GM12801 (cell line): ENCODE measurements around the gene SYNPO2.

Experiments used
- CTCF ChIP-seq: IDR thresholded peaks from one replicate; pipeline ENCODE4 v1.5.1; 2011; ENCODE audit warnings: control low read depth; ENCODE audit not compliant: insufficient read length; ENCODE audit errors: extremely low read depth

Gene SYNPO2

GRCh38 chr4:118866442-118866841 is 22.2 kb upstream of the SYNPO2 start:
- no peak for TF ChIP-seq CTCF

- TF ChIP-seq CTCF: no peak
Measured at GRCh38 chr4:118867311-118868067, 21.2 kb upstream of the SYNPO2 start.

GRCh38 chr4:118869808-118870342 is 18.8 kb upstream of the SYNPO2 start:
- no peak for TF ChIP-seq CTCF

- no peak for TF ChIP-seq CTCF
Measured at GRCh38 chr4:118872181-118872580, 16.5 kb upstream of the SYNPO2 start.

GRCh38 chr4:118877797-118878196 is 10.9 kb upstream of the SYNPO2 start:
- no peak for TF ChIP-seq CTCF

- no peak for TF ChIP-seq CTCF
Measured at GRCh38 chr4:118879409-118879808, 9.2 kb upstream of the SYNPO2 start.

GRCh38 chr4:118881512-118882146 is 7.0 kb upstream of the SYNPO2 start:
- no peak for TF ChIP-seq CTCF
